GM04503 (cell line): Measurements from ENCODE around the gene SKI.

Source experiments
- DNase-seq: peaks from one replicate; pipeline ENCODE4 v3.0.0-alpha.2; 2012; ENCODE audit warnings: low read depth

Gene SKI

DNA sequence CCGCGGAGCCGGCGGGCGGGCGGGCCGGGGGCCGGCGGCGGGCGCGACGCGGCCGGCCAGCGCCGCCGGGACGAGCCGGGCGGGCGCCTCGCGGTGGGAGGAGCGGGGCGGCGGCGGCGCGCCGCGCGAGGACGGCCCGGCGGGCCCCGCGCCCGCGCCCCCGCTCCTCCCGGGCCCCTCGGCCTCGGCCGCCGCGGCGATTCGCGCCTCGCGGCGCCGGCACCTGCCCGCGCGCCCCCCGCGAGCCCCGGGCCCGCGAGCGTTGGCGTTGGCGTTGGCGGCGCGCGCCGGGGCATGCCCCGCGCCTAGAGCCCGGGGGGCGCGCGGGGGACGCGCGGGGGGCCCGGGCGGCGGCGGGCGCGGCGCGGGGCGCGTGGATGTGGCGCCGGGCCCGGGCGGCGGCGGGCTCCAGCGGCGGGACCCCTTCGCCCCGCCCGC lies at the start of gene SKI:
Gene SKI (plus strand): TSS at position 163 of the 438 bp plus-strand sequence. CDS start 448 bp downstream, outside the sequence.
- no peak for DNase-seq

DNA sequence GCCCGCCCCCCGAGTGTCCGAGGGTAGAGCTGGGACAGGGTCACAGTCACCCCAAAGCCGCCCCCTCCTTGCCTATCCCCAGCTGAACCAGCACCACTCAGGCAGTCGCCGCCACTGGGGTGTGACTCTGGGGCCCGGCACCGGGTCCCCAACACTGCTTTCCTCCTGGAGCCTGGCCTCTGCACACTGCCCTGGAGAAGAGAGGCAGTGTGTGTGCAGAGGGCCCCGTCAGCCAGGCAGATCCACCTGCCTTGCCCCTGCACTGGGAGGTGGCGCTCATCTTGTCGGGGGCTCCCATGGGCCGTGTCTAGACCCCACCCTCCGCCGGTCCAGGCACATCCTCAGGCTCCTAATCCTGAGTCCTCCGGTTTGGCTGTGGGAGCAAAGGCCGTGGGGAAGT lies 49.2 kb upstream of the SKI start:
- DNase-seq = no peak

DNA sequence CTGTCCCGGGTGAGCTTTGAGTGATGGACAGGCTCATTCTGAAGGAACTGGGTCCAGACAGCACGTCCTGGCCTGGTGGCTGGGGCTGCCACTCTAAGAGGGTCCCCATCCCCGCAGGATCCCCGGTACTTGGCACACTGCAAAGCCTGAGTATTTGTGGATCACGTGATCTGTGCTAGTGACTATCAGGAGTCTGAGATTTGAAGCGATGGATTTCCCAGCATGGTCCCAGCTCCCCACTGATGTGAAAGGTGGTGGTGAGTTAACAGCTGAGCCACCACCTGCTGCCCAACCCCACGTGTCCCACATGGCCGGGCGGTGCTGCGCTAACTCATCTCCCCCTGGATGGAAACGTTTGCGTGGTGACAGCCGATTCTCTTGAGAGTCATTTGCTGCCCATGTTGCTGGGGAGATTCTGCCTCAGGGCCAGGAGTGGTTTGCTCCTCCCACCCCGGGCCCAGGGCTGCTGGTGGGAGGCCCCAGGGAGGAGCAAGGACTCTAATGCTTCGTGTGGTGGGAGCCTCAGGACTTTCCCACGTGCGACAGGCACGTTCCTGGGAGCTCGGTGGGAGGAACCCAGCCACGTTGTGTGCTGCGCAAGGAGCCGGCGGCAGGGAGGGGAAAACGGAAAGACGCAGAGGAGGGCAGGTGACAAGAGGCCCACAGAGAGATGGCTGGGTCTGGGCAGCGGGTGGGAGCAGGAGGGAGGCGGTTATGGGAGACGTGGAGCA lies 48.7 kb upstream of the SKI start:
- no peak for DNase-seq

DNA sequence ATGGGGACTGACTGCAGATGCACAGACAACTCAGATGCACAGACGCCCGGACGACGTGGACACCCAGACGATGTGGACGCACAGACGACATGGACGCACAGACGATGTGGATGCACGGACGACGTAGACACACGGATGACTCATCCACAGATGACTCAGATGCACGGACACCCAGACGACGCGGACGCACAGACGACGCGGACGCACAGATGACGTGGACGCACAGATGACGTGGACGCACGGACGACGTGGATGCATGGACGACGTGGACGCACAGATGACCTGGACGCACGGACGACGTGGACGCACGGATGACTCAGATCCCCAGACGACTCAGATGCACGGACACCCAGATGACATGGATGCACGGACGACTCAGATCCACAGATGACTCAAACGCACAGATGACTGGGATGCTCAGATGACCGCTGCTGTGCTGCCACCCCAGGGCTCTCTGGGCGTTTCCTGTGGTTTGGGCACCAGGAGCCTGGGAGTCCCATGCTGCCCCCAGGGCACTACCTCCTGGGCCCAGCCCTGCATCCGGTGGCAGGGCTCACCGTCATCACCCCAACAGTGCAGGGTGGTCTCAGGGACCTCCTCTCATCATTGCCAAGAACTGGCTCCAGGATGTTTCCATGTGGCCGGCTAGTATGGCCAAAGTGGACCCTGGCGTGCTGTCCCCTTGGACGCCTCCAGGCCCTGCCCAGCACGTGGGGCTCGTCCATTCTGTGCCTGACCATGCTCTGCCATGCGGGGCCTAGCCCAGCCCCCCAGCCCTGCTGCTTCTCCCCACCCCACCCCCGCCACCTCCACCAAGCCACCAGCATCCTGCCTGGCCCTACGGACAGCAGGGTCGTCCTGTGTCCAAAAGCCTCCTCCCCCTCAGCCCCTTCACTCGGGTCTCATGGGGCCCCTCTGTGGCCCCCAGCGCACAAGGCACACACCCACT lies 47.5 kb upstream of the SKI start:
- no peak for DNase-seq

DNA sequence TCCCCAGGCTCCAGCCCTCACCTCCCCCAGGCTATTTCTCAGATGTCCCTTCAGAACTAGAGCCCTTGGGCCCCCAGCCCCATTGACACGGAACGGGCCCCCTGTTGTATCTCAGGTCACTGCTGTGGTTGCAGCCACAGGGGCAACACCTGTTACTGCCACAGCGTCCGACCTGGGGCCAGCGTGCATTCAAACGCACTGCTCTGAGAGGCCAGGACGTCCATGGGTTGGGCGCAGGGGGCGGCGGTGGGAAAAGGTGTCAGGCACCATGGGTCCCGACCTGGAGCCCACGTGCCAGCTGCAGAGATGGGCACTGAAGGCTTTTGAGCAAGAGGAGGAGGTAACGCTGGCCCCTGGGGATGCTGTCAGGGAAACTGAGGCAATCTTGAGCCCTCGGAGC lies 46.8 kb upstream of the SKI start:
- DNase-seq = no peak

DNA sequence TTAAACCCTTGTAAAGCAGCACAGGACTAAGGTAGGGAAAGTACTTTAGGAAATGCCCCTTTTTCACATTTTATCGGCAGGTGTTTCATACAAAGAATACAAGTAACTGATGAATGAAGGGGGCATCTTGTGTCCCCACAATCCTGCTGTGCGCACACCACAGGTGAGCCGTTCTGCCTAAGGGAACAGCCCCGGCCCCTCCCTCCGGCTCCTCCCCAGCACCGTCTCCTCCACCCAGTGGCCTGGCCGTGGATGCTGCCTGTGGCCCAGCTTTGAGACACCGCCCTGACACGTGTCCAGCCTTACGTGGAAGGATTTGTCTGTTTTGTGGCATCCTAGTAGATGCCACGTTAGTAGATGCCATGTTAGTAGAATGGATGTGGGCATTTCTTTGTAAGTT lies 46.4 kb upstream of the SKI start:
- DNase-seq = no peak

DNA sequence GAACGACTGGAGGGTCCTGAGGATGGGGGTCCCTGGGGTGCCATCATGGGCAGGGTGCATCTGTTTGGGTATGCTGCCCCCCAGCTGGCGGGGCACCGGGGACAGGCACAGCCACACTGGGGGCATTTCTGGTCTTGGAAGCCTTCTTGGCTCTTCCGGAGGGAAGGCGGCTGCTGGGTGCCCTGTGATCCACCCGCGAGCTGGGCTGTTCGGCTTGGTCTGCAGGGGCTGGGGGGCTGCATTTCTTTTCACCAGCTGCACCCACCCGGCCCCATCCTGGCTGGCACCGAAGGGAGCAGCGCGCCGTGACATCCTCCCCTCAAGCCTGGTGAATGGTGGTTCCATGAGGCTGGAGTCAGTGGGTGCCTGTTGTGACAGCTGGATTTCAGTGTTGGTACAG lies 45.7 kb upstream of the SKI start:
- DNase-seq = no peak

DNA sequence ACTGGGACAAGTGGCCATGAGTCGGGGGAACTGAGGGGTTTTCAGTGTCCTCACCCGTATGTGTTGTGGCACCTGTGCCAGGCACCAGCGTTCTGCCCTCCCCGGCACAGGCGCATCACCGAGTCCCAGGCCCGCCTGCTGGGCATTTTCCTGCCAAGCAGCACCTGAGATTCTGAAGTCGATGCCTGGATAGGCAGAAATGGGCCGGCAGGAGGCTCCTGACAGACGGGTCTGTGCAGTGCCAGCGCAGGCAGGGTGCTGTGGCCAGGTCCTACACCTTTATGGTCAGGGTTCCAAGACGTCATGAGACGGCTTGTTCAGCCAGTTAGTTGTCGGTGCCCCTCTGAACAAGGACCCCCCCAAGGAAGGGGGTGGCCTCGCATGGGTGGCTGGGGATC lies 44.2 kb upstream of the SKI start:
- no peak for DNase-seq

DNA sequence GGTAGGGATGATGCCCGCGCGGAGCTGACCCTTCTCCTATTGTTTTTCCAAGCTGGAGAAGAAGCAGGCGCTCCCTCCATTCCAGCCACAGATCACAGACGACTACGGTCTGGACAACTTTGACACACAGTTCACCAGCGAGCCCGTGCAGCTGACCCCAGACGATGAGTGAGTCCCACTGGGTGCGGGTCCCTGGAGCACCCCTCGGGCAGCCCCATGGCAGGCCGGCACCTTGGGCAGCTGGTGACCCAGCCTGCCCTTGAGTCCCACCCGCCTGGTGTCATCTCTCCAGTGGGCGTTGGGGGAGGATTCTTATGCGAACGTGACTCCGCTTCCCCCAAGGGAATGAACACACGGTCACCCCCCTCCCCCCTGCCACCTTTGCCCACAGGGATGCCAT lies 43.6 kb upstream of the SKI start:
- DNase-seq = no peak

DNA sequence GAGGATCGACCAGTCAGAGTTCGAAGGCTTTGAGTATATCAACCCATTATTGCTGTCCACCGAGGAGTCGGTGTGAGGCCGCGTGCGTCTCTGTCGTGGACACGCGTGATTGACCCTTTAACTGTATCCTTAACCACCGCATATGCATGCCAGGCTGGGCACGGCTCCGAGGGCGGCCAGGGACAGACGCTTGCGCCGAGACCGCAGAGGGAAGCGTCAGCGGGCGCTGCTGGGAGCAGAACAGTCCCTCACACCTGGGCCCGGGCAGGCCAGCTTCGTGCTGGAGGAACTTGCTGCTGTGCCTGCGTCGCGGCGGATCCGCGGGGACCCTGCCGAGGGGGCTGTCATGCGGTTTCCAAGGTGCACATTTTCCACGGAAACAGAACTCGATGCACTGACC lies 43.2 kb upstream of the SKI start:
- no peak for DNase-seq

DNA sequence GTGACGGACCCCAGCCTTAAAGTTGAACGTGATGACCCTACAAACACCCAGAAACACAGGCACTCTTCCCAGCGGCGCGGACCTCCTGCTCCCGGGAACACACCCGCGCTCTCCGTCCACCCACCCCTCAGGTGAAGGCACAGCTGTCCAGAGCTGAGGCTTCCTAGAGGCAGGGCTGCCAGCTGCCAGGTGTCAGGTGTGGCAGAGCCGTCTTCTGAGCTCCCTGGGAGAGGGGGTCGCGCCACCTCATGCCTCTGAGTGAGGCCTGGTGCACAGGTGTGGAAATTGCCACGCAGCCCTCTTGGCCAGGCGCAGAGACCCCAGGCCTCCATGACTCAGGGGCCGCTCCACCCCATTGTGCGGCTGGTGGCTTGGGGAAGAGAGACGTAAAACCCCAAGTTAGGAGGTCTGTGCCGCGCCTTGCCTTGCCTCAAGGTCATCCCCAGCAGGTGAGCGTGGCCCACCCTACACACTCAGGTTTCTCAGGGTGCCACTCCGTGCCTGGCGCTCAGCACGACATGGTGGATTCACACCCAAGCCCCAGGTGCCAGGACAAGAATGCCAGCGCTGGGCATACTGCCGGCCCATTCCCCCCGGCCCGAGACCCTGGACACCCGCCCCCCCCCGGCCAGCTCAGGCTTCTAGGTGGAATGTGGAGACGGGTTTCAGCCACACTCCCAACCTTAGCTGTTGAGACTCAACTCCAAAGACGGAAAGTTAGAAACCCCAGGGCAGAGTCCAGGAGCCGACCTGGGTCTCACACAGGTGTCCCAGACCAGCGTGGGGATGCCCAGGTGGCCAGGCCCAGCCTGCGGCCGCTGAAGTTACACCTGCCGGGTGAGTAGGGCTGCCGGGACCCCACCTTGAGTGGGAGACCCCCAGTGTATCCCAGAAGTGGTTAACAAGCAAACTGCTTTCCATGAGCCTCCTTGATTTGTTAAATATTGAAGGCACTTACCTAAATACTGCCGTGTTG lies 42.0 kb upstream of the SKI start:
- no peak for DNase-seq

DNA sequence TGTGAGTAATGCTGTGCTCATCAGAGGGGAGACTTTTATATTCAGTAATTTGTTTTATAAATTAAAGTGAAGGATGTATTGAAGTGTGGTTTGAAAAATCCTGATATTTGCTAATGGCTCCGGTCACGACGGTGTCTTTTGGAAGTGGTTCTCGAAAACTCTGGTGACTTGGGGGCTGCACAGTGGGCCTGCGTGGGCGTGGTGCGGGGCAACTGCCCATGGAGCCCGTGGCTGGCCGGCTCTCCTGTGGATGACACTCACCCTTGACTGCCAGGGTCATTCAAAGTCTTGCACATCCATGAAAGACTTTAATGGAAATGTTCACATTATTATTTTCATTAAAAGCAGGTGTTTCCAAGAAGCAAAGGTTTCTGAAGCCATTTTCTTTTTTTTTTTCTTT lies 41.2 kb upstream of the SKI start:
- DNase-seq = no peak

DNA sequence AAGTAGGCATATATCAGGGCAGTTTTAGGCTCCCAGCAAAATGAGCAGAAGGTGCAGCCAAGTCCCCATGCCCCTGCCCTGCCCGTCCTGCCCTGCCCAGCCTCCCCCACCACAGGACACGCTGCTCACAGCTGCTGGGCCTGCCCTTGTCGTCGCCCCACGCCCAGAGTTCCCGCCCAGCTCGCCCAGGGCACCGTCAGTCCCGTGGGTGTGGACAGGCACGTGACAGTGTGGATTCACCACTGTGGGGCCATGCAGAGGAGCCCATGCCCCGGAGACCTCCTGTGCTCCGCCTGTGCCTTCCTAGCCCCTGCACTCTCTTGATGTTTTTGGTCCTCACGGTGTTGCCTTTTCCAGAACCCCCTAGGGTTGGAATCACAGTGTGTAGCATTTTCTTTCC lies 40.5 kb upstream of the SKI start:
- DNase-seq = no peak

DNA sequence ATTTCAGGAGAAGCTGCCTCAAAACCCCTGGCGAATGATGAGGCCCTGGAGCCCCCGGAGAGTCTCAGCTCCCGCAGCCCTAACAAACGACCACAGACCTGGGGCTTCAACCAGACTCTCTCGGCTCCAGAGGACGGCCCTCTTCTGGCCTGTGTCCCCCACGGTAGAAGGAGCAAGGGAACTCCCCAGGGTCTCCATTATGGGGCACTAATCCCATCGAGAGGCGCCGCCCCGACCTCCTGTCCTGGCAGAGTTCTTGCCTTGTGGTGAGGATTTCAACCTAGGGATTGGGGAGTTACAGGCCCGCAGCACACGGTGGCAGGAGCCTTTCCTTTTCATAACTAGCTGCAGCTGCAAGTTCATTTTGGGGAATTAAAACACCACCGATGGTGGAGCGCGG lies 39.8 kb upstream of the SKI start:
- DNase-seq = no peak

DNA sequence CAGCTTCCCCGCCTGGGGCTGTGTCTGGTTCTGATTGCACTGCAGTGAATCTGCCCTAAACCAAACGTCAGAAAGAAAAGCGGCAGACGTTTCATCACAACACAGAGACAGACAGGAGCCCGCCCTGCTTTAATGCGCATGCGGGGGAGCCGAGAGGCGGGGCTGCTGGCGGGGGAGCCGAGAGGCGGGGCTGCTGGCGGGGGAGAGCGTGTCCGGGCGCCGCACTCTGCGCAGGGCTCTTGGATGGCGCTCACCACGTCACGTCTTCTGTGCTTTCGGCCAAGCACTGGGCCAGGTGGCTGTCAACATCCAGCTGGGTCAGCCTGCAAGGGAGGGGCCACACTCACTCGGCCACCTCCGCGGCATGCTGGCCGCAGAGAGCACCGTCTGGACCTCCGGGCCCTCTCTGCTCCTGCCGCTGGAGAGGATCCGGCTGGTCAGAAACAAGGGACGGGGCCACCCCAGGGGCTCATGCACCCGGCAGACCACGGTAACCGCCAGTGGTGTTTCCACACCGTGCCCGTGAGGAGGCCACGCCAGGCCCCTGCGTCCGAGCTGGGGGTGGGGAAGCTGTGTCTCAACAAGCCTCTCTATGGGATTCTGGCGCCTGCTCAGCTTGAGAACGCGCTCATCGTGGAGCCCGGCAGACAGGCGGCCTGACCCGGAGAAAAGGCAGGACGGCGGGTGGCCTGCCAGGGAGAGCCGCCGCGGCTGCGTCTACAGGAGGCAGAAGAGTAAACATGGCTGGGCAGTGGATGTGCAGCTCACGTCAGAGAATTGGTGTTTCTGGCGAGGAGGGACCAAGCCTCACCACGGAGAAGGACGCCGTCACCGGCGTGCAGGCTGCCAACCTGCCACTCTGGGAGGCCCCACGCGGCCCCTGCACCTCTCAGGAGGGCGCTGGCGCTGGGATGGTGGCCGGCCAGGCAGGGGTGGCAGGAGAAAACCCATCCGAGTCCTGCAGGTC lies 38.4 kb upstream of the SKI start:
- DNase-seq = peak; percentile 83

DNA sequence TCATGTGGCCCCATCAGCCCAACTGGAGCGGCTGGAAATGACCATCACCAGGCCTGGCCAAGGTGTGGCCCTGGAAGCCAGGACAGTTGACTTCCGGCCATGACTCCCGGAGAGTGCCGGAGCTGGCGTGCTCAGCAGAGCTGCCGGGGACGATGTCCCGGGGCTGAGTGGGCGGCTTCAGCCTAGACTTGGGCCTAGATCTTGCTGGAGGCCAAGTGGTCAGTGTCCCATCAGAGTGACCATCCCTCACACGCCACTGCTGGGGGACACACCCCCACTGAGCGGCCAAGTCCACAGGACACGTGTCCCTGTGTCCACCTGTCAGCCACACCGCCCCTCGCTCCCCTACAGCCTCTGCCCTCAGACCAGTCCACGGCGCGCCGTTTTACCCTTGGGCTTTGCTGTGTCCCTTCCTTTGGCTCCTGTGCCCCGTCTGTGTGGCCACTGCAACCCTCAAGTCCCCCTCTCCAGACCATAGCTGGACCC lies 37.6 kb upstream of the SKI start:
- DNase-seq = no peak

DNA sequence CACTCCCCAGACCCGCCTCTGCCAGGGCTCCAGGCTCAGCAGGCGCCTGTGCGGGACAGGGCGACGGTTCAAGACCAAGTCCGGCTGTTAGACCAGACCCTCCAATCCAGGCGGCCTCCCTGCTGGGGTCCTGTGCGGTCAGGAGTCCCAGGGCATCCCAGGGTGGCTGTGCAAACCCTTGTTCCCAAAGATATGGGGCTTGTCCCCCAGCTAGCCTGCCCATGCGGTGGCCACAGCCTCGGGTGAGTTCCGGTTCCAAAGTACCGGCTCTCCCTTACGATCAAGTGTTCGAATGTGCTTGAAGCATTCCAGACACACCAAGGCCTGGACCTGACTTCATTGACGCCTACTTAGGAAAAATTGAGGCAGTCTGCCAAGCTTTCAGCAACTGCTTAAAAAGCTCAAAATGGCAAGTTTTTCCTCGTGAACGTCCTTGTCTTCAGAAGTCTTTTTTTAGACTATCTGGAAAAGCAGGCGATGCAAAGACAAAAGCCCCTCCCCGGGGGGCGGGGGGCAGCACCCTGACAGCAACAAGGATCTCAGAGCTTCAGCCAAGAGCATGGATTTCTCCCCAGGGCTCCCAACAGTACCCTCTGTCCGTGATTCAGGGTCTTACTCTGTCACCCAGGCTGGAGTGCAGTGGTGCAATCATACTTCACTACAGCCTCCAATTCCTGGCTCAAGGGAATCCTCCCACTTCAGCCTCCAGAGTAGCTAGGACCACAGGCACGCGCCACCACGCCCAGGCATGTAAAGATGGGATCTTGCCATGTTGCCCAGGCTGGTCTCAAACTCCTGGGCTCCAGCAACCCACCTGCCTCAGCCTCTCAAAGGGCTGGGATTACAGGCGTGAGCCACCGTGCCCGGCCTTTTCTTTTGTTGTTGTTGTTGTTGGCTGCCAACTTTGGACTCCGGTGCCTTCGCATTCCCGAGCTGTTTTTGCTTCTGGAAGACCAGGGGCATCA lies 35.8 kb upstream of the SKI start:
- no peak for DNase-seq

DNA sequence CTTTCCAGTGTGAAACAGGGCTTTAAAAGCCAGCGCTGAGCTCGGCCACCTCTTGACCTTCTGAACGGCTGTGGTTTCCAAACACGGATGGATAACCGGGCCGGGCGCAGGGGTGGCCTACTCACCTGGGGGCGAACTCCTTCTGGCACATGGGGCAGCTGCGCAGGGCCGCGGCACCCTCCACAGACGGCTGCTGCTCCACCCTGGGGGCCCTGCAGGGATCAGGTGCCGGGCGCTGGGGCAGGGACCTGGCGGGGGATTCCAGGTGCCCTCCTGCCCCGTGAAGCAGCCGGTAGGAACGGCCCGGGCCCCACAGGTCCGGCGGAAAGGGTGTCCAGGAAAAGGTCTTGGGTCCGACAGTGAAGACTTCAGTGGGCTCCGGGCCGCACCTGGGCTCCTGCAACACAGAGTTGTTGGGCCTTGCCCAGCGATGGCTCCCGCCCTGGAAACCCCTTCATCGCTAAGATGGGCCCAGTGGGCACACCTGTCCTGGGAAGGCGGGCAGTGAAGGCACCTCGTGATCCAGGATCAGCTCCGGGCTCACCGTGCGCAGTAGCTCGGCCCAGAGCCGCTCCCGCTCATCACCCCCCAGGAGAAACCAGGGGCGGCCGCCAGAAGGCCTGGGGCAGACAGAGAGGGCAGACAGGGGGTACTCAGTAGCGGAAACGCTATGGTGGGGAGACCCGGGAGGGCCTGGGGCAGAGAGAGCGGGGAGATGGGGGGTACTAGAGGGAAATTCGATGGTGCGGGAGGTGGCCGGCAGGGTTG lies 34.4 kb upstream of the SKI start:
- DNase-seq = no peak
